ENCODE results near the gene CD2AP. TPM values are rescaled to one million over a fixed set of nuclear protein-coding genes. Genes with fewer than 3 reads are reported as not detected.

The CD2AP gene
- total RNA-seq, 4 donors from 2014 or later, result 21.1 to 27.3 (median 22.9) TPM

GRCh38 chr6:47672816-47673215 is 195.2 kb downstream of the CD2AP start:
- no peak for DNase-seq (ENCODE audit: low spot score)
- ATAC-seq (ENCODE audit: low FRiP score), result no peak
- no peak for TF ChIP-seq CTCF (IDR thresholded peaks at IDR 0.05)

GRCh38 chr6:47674673-47675072 is 197.1 kb downstream of the CD2AP start:
- TF ChIP-seq CTCF (IDR thresholded peaks at IDR 0.05), result no peak
- no peak for DNase-seq (ENCODE audit: low spot score)
- ATAC-seq (ENCODE audit: low FRiP score), result no peak

Small RNA genes lying within 50 kb of the gene (small RNA-seq; reads per million reads assigned to genes)
- gene RF00019, result not detected

Other genes with a start within 250 kb of the CD2AP start
- 10 to 100 TPM; 43.3 to 72.4 (median 64.9) TPM for gene TNFRSF21, start 167.9 kb upstream of the CD2AP start, total RNA-seq
- under 1 TPM in 2 of 4 donors, not detected in 2; 0.19 to 0.48 TPM for gene ADGRF4, start 220.8 kb downstream of the CD2AP start, total RNA-seq